Hepatocyte (in vitro differentiated cells): Measurements from ENCODE around the gene ALK. TPM values are rescaled to one million over a fixed set of nuclear protein-coding genes. Genes with fewer than 3 reads are reported as not detected.

ENCODE experiments used
- DNase-seq: peaks from one replicate; pipeline ENCODE4 v3.0.0-alpha.2; 2016; ENCODE audit warnings: low spot score
- H2AFZ ChIP-seq: fragments of 200-600 bp; sonication (generic); 2 replicates; pipeline ENCODE4 v1.6.0; 2016; ENCODE audit warnings: antibody characterized with exemption, mild to moderate bottlenecking
- H3K27ac ChIP-seq: fragments of 200-600 bp; sonication (generic); 2 replicates; pipeline ENCODE4 v1.5.1; 2016; ENCODE audit warnings: mild to moderate bottlenecking
- H3K27me3 ChIP-seq: fragments of 200-600 bp; sonication (generic); 2 replicates; pipeline ENCODE4 v1.6.1; 2016
- H3K36me3 ChIP-seq: fragments of 200-600 bp; sonication (generic); replicated peaks from 2 replicates; pipeline ENCODE4 v1.5.1; 2016; ENCODE audit warnings: low read depth; ENCODE audit not compliant: insufficient read depth
- H3K4me1 ChIP-seq: fragments of 200-600 bp; sonication (generic); 2 replicates; pipeline ENCODE4 v1.5.1; 2016; ENCODE audit warnings: mild to moderate bottlenecking, moderate library complexity; ENCODE audit not compliant: insufficient read depth
- H3K4me2 ChIP-seq: fragments of 200-600 bp; sonication (generic); 2 replicates; pipeline ENCODE4 v1.6.0; 2016
- H3K4me3 ChIP-seq: fragments of 200-600 bp; sonication (generic); 2 replicates; pipeline ENCODE4 v1.5.1; 2016; ENCODE audit warnings: mild to moderate bottlenecking
- H3K79me2 ChIP-seq: fragments of 200-600 bp; sonication (generic); 2 replicates; pipeline ENCODE4 v1.6.0; 2017; ENCODE audit warnings: mild to moderate bottlenecking
- H3K9me2 ChIP-seq: fragments of 200-600 bp; sonication (generic); replicated peaks from 2 replicates; pipeline ENCODE4 v1.6.0; 2017; ENCODE audit warnings: mild to moderate bottlenecking; ENCODE audit not compliant: insufficient read depth
- H3K9me3 ChIP-seq: fragments of 200-600 bp; sonication (generic); 2 replicates; pipeline ENCODE4 v1.5.1; 2016; ENCODE audit warnings: low read depth, mild to moderate bottlenecking
- H4K20me1 ChIP-seq: fragments of 200-600 bp; sonication (generic); 2 replicates; pipeline ENCODE4 v1.6.0; 2016; ENCODE audit warnings: mild to moderate bottlenecking; ENCODE audit not compliant: insufficient read depth, poor library complexity, severe bottlenecking
- CTCF ChIP-seq: fragments of 200-600 bp; sonication (generic); IDR thresholded peaks from 2 replicates; pipeline ENCODE4 v1.5.1; 2016; ENCODE audit warnings: antibody characterized with exemption, mild to moderate bottlenecking; ENCODE audit not compliant: poor library complexity
- EZH2 ChIP-seq: fragments of 200-600 bp; sonication (generic); IDR thresholded peaks from 2 replicates; pipeline ENCODE4 v1.6.1; 2016; ENCODE audit warnings: antibody characterized with exemption, mild to moderate bottlenecking, borderline replicate concordance
- EZH2phosphoT487 ChIP-seq: fragments of 200-600 bp; sonication (generic); IDR thresholded peaks from one replicate; pipeline ENCODE4 v1.6.1; 2018; ENCODE audit warnings: antibody characterized with exemption, mild to moderate bottlenecking, low read depth, moderate library complexity; ENCODE audit not compliant: unreplicated experiment, severe bottlenecking
- WGBS: methylation state at CpG from one replicate; pipeline ENCODE4 v1.1.6; 2016; ENCODE audit warnings: low lambda C conversion rate; ENCODE audit errors: missing lambda C conversion rate; 5-methylcytosine and 5-hydroxymethylcytosine counted together
- polyA plus RNA-seq: library from polyadenylated mRNA; unstranded; fragments of >200 nt; fragmentation: Nextera tagmentation; extraction: Ambion mirVana; gene quantifications from 2 replicates; pipeline ENCODE4 v1.2.1, GENCODE V29; 2016
- total RNA-seq: library from RNA; depleted of rRNA; stranded (reverse); fragments of >200 nt; gene quantifications from 2 replicates; pipeline ENCODE4 v1.2.3, GENCODE V29; 2014

Gene ALK
- total and polyA plus RNA-seq, 2 experiments from 2014 or later, result 0.16 to 0.27 TPM

GRCh38 chr2:29462293-29462692 is 459.1 kb downstream of the ALK start:
- Histone ChIP-seq H3K27ac (no peak overlapping the region), H3K9me2 (no peaks in the 10 kb centered on the region), H2AFZ (no peak overlapping the region), H3K36me3 (no peaks in the 10 kb centered on the region), H3K27me3 (no peaks in the 10 kb centered on the region), H4K20me1 (no peaks in the 10 kb centered on the region), H3K79me2 (no peaks in the 10 kb centered on the region), H3K9me3 (no peaks in the 10 kb centered on the region), H3K4me1 (peaks cover 9% of the 10 kb centered on the region), H3K4me3 (no peak overlapping the region), H3K4me2 (no peak overlapping the region)
- TF ChIP-seq EZH2 (no peak), EZH2phosphoT487 (no peak), CTCF (no peak)
- no peak for DNase-seq
- 87% methylated on average over 5 of the region's 5 CpGs for WGBS

- Histone ChIP-seq H3K36me3 (no peaks in the 10 kb centered on the region), H3K9me2 (no peaks in the 10 kb centered on the region), H3K27ac (no peak overlapping the region), H3K9me3 (no peaks in the 10 kb centered on the region), H3K4me2 (no peak overlapping the region), H3K27me3 (no peaks in the 10 kb centered on the region), H4K20me1 (no peaks in the 10 kb centered on the region), H3K4me1 (peaks cover 9% of the 10 kb centered on the region), H3K79me2 (no peaks in the 10 kb centered on the region), H2AFZ (no peak overlapping the region), H3K4me3 (no peak overlapping the region)
- WGBS, result 76% methylated on average over 3 of the region's 3 CpGs
- DNase-seq, result no peak
- TF ChIP-seq CTCF, result no peak
- no peak for TF ChIP-seq EZH2phosphoT487
- TF ChIP-seq EZH2, result no peak
Observed at GRCh38 chr2:29460190-29460589, 461.2 kb downstream of the ALK start.

GRCh38 chr2:29459445-29460179 is 461.8 kb downstream of the ALK start:
- Histone ChIP-seq H2AFZ (no peak overlapping the region), H3K27me3 (no peaks in the 10 kb centered on the region), H4K20me1 (no peaks in the 10 kb centered on the region), H3K9me3 (no peaks in the 10 kb centered on the region), H3K4me1 (peaks cover 9% of the 10 kb centered on the region), H3K9me2 (no peaks in the 10 kb centered on the region), H3K4me3 (no peak overlapping the region), H3K36me3 (no peaks in the 10 kb centered on the region), H3K79me2 (no peaks in the 10 kb centered on the region), H3K27ac (no peak overlapping the region), H3K4me2 (no peak overlapping the region)
- peak; percentile 29 for DNase-seq
- WGBS, result 83% methylated on average over 4 of the region's 4 CpGs
- TF ChIP-seq CTCF (no peak), EZH2phosphoT487 (no peak), EZH2 (no peak)
